Fibroblast of pulmonary artery (primary cell): ENCODE results near the gene ANK3.

Experiments
- DNase-seq: peaks from one replicate; pipeline ENCODE4 v3.0.0-alpha.2; 2010; ENCODE audit warnings: low read depth
- H3K4me3 ChIP-seq: replicated peaks from 2 replicates; pipeline ENCODE4 v1.5.1; 2011; ENCODE audit warnings: low read depth, mild to moderate bottlenecking, control low read depth, low read length, moderate library complexity
- CTCF ChIP-seq: IDR thresholded peaks from 2 replicates; pipeline ENCODE4 v1.5.1; 2011; ENCODE audit warnings: mild to moderate bottlenecking, control low read depth, low read length, inconsistent platforms; ENCODE audit errors: missing control alignments

ANK3 gene

GRCh38 chr10:60271319-60272040, 118.2 kb downstream of the ANK3 start:
- DNase-seq: no peak
- no peak for TF ChIP-seq CTCF
- H3K4me3 ChIP-seq: no peak overlapping the region

GRCh38 chr10:60270426-60270825, 119.2 kb downstream of the ANK3 start:
- no peak for TF ChIP-seq CTCF
- DNase-seq: no peak

GRCh38 chr10:60267802-60268201, 121.9 kb downstream of the ANK3 start:
- no peak for TF ChIP-seq CTCF
- H3K4me3 ChIP-seq: no peak overlapping the region

More at GRCh38 chr10:60270426-60270825, 119.2 kb downstream of the ANK3 start:
- no peak overlapping the region for H3K4me3 ChIP-seq

GRCh38 chr10:60266513-60266912, 123.2 kb downstream of the ANK3 start:
- TF ChIP-seq CTCF: no peak
- no peak overlapping the region for H3K4me3 ChIP-seq
- no peak for DNase-seq

More at GRCh38 chr10:60267802-60268201, 121.9 kb downstream of the ANK3 start:
- no peak for DNase-seq

GRCh38 chr10:60262647-60263126, 127.0 kb downstream of the ANK3 start:
- no peak overlapping the region for H3K4me3 ChIP-seq
- DNase-seq: no peak
- TF ChIP-seq CTCF: no peak

- no peak overlapping the region for H3K4me3 ChIP-seq
- no peak for DNase-seq
- TF ChIP-seq CTCF: no peak
Measured at GRCh38 chr10:60260321-60260720, 129.4 kb downstream of the ANK3 start.

- no peak for DNase-seq
Measured at GRCh38 chr10:60258429-60258797, 131.3 kb downstream of the ANK3 start.

More at GRCh38 chr10:60258429-60258797, 131.3 kb downstream of the ANK3 start:
- no peak overlapping the region for H3K4me3 ChIP-seq
- no peak for TF ChIP-seq CTCF
